ENCODE data around the gene ROPN1B. TPM values are rescaled to one million over a fixed set of nuclear protein-coding genes. Genes with fewer than 3 reads are reported as not detected.

Gene ROPN1B
- total and polyA plus RNA-seq, 2 of the 8 experiments (the other 6 are each of a cell fraction or from before 2014, with no cell fraction given), result 0.30 TPM; not detected in 1

GRCh38 chr3:126018545-126018944 is 49.6 kb downstream of the ROPN1B start (continued):
- TF ChIP-seq POLR2AphosphoS5 (IDR thresholded peaks at IDR 0.05; ENCODE audit: low read depth, low read length), result no peak
- TF ChIP-seq TAF1 (IDR thresholded peaks at IDR 0.05; ENCODE audit: low read depth, low read length), result no peak
- no peak for TF ChIP-seq RAD21 (IDR thresholded peaks at IDR 0.05 in 1 of 2, conservative IDR thresholded peaks at IDR 0.05 in 1 of 2; ENCODE audit: low read depth in 2 of 2, low read length in 2 of 2)
- TF ChIP-seq HDAC2 (IDR thresholded peaks at IDR 0.05; ENCODE audit: borderline replicate concordance in 1 of 2, low read depth in 2 of 2, low read length in 2 of 2), result no peak
- no peak for TF ChIP-seq GABPA (IDR thresholded peaks at IDR 0.05; ENCODE audit: borderline replicate concordance, insufficient read depth, low read length)
- no peak for TF ChIP-seq EP300 (IDR thresholded peaks at IDR 0.05; ENCODE audit: borderline replicate concordance in 1 of 2, low read depth in 2 of 2, low read length in 2 of 2)
